Measurements from ENCODE around the gene USP15. TPM values are rescaled to one million over a fixed set of nuclear protein-coding genes. Genes with fewer than 3 reads are reported as not detected.
"Not testable (repeated sequence)": the region's sequence is repeated elsewhere in the genome, so short reads cannot be mapped to it uniquely, and the experiment has no call there.

USP15 gene
- total RNA-seq, 1 donor = 51.4 TPM

GRCh38 chr12:62335796-62336195 is 75.6 kb downstream of the USP15 start:
- peaks cover 4% of the 10 kb centered on the region for H4K20me1 ChIP-seq (ENCODE audit: insufficient read depth, low read length)
- peaks cover 6% of the 10 kb centered on the region for H3K4me1 ChIP-seq (ENCODE audit: insufficient read depth, low read length)
- no peak for DNase-seq (ENCODE audit: insufficient read length, low spot score, missing footprints)
- H3K9me3 ChIP-seq (ENCODE audit: low read depth, low read length) = no peaks in the 10 kb centered on the region
- H3K4me2 ChIP-seq (ENCODE audit: insufficient read depth, low read length) = no peak overlapping the region
- no peak for TF ChIP-seq CTCF (IDR thresholded peaks at IDR 0.05; ENCODE audit: extremely low read depth, low read depth, low read length)
- no peaks in the 10 kb centered on the region for H3K27me3 ChIP-seq (ENCODE audit: insufficient read depth, low read length)
- H3K4me3 ChIP-seq (ENCODE audit: insufficient read depth, low read length) = no peak overlapping the region
- no peaks in the 10 kb centered on the region for H3K36me3 ChIP-seq (ENCODE audit: insufficient read depth, low read length)
- H3K79me2 ChIP-seq (ENCODE audit: insufficient read depth, low read length) = peaks cover 33% of the 10 kb centered on the region
- H3K27ac ChIP-seq (ENCODE audit: low read depth, low read length) = no peak overlapping the region
- no peak overlapping the region for H2AFZ ChIP-seq (ENCODE audit: low read length)

GRCh38 chr12:62337643-62338042 is 77.4 kb downstream of the USP15 start:
- H3K27me3 ChIP-seq (ENCODE audit: insufficient read depth, low read length); H3K4me1 ChIP-seq (ENCODE audit: insufficient read depth, low read length); H2AFZ ChIP-seq (ENCODE audit: low read length); H4K20me1 ChIP-seq (ENCODE audit: insufficient read depth, low read length); H3K36me3 ChIP-seq (ENCODE audit: insufficient read depth, low read length); H3K4me2 ChIP-seq (ENCODE audit: insufficient read depth, low read length); H3K4me3 ChIP-seq (ENCODE audit: insufficient read depth, low read length); H3K9me3 ChIP-seq (ENCODE audit: low read depth, low read length); DNase-seq (ENCODE audit: insufficient read length, low spot score, missing footprints); H3K27ac ChIP-seq (ENCODE audit: low read depth, low read length): not testable (repeated sequence)
- H3K79me2 ChIP-seq (ENCODE audit: insufficient read depth, low read length) = peaks cover 39% of the 10 kb centered on the region

- peaks cover 32% of the 10 kb centered on the region for H3K79me2 ChIP-seq (ENCODE audit: insufficient read depth, low read length)
- not testable (repeated sequence) for DNase-seq (ENCODE audit: insufficient read length, low spot score, missing footprints); H3K9me3 ChIP-seq (ENCODE audit: low read depth, low read length); H2AFZ ChIP-seq (ENCODE audit: low read length); H3K4me1 ChIP-seq (ENCODE audit: insufficient read depth, low read length); H3K4me3 ChIP-seq (ENCODE audit: insufficient read depth, low read length); H3K36me3 ChIP-seq (ENCODE audit: insufficient read depth, low read length); H3K27ac ChIP-seq (ENCODE audit: low read depth, low read length); H3K4me2 ChIP-seq (ENCODE audit: insufficient read depth, low read length); H4K20me1 ChIP-seq (ENCODE audit: insufficient read depth, low read length); H3K27me3 ChIP-seq (ENCODE audit: insufficient read depth, low read length)
These were observed 82.6 kb downstream of the USP15 start for GRCh38 chr12:62342614-62343303.

GRCh38 chr12:62343304-62344120 is 83.3 kb downstream of the USP15 start:
- DNase-seq (ENCODE audit: insufficient read length, low spot score, missing footprints); H3K4me2 ChIP-seq (ENCODE audit: insufficient read depth, low read length); H4K20me1 ChIP-seq (ENCODE audit: insufficient read depth, low read length); H3K4me1 ChIP-seq (ENCODE audit: insufficient read depth, low read length); H3K27ac ChIP-seq (ENCODE audit: low read depth, low read length); H2AFZ ChIP-seq (ENCODE audit: low read length); H3K27me3 ChIP-seq (ENCODE audit: insufficient read depth, low read length); H3K9me3 ChIP-seq (ENCODE audit: low read depth, low read length); H3K4me3 ChIP-seq (ENCODE audit: insufficient read depth, low read length); H3K36me3 ChIP-seq (ENCODE audit: insufficient read depth, low read length): not testable (repeated sequence)
- peaks cover 26% of the 10 kb centered on the region for H3K79me2 ChIP-seq (ENCODE audit: insufficient read depth, low read length)

- not testable (repeated sequence) for H3K4me3 ChIP-seq (ENCODE audit: insufficient read depth, low read length); H3K4me1 ChIP-seq (ENCODE audit: insufficient read depth, low read length); DNase-seq (ENCODE audit: insufficient read length, low spot score, missing footprints); H3K27ac ChIP-seq (ENCODE audit: low read depth, low read length); H3K27me3 ChIP-seq (ENCODE audit: insufficient read depth, low read length); H4K20me1 ChIP-seq (ENCODE audit: insufficient read depth, low read length); H3K4me2 ChIP-seq (ENCODE audit: insufficient read depth, low read length); H3K36me3 ChIP-seq (ENCODE audit: insufficient read depth, low read length); H2AFZ ChIP-seq (ENCODE audit: low read length); H3K9me3 ChIP-seq (ENCODE audit: low read depth, low read length)
- H3K79me2 ChIP-seq (ENCODE audit: insufficient read depth, low read length) = peaks cover 19% of the 10 kb centered on the region
These were observed 84.7 kb downstream of the USP15 start for GRCh38 chr12:62344731-62345556.

Data from osteoblast (primary cell).